Lower leg skin (tissue), 4 donors: ENCODE measurements around the gene MRPS25. TPM values are rescaled to one million over a fixed set of nuclear protein-coding genes. Genes with fewer than 3 reads are reported as not detected.

Source experiments
- DNase-seq, 2 donors: peaks; one replicate each; pipeline ENCODE4 v3.0.0-alpha.2; 2019; ENCODE audit warnings: low spot score in 2 of 2
- H3K4me3 ChIP-seq: fragments of 200-600 bp; sonication (generic); 2 replicates; pipeline ENCODE4 v1.5.1; 2017; ENCODE audit warnings: mild to moderate bottlenecking, low read depth; ENCODE audit not compliant: poor library complexity, severe bottlenecking
- POLR2A ChIP-seq, 2 donors: fragments of 450-650 bp; IDR thresholded peaks; one replicate each; pipeline ENCODE4 v1.6.1; 2016 to 2017; ENCODE audit warnings: antibody characterized with exemption in 2 of 2, mild to moderate bottlenecking in 1 of 2, moderate library complexity in 1 of 2
- WGBS, 2 donors: methylation state at CpG; one replicate each; pipeline ENCODE4 v1.1.5; 2018; 5-methylcytosine and 5-hydroxymethylcytosine counted together
- intact Hi-C: fragments of 100-400 bp; cut with DNase I; formaldehyde crosslinking; loops from one replicate; pipeline ENCODE4 v1.15.0; 2023; ENCODE audit warnings: low total_unique reads
- total RNA-seq, 4 donors: library from RNA; depleted of rRNA; stranded (reverse); fragments of >200 nt; gene quantifications; one replicate each; pipeline ENCODE4 v1.1.0, GENCODE V29; 2016
- TF ChIP-seq, protein P1 (sequence below), 3 donors: fragments of 450-650 bp; IDR thresholded peaks; one replicate each; pipeline ENCODE4 v1.5.1; 2016; ENCODE audit warnings: antibody characterized with exemption in 3 of 3, mild to moderate bottlenecking in 3 of 3, moderate library complexity in 2 of 3

The MRPS25 gene
- total RNA-seq, 4 donors from 2014 or later, result 21.7 to 35.7 (median 30.0) TPM

DNA sequence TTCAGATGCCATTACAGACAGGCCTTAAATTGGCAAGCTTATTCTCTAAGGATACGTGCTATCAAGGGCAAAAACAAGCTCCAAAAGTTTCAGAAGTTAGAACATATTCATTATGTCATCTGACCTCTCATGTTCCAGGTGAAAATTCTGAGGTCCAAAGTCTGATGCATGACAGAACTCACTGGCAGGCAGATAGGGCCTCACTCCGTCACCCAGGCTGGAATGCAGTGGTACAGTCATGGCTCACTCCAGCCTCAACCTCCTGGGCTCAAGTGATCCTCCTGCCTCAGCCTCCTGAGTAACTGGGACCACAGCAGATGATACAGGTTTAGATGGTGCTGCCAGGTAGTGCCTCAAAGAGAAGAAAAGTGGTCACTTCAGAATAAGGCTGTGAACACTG lies 15.5 kb downstream of the MRPS25 start:
- intact Hi-C loops, result no loop called here
- 94 to 96% methylated on average over 2 of the region's 2 CpGs for WGBS, 2 donors
- TF ChIP-seq, protein P1, sequence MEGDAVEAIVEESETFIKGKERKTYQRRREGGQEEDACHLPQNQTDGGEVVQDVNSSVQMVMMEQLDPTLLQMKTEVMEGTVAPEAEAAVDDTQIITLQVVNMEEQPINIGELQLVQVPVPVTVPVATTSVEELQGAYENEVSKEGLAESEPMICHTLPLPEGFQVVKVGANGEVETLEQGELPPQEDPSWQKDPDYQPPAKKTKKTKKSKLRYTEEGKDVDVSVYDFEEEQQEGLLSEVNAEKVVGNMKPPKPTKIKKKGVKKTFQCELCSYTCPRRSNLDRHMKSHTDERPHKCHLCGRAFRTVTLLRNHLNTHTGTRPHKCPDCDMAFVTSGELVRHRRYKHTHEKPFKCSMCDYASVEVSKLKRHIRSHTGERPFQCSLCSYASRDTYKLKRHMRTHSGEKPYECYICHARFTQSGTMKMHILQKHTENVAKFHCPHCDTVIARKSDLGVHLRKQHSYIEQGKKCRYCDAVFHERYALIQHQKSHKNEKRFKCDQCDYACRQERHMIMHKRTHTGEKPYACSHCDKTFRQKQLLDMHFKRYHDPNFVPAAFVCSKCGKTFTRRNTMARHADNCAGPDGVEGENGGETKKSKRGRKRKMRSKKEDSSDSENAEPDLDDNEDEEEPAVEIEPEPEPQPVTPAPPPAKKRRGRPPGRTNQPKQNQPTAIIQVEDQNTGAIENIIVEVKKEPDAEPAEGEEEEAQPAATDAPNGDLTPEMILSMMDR (IDR thresholded peaks at IDR 0.05), result no peak
- no peak for TF ChIP-seq POLR2A (IDR thresholded peaks at IDR 0.05)
- DNase-seq, result no peak
- H3K4me3 ChIP-seq, result no peak overlapping the region

GRCh38 chr3:15045667-15046066 lies 19.4 kb downstream of the MRPS25 start:
- intact Hi-C loops, result no loop called here
- WGBS, 2 donors, result 62 to 71% methylated on average over 1 of the region's 1 CpG
- TF ChIP-seq, protein P1 (IDR thresholded peaks at IDR 0.05), result no peak
- no peak for TF ChIP-seq POLR2A (IDR thresholded peaks at IDR 0.05)
- no peak for DNase-seq
- H3K4me3 ChIP-seq, result no peak overlapping the region

GRCh38 chr3:15044326-15044725 lies 20.8 kb downstream of the MRPS25 start:
- WGBS, 2 donors, result 65 to 72% methylated on average over 7 of the region's 7 CpGs
- no peak overlapping the region for H3K4me3 ChIP-seq
- DNase-seq, result no peak
- intact Hi-C loops, result no loop called here
- TF ChIP-seq POLR2A (IDR thresholded peaks at IDR 0.05), result no peak
- TF ChIP-seq, protein P1 (IDR thresholded peaks at IDR 0.05), result no peak

DNA sequence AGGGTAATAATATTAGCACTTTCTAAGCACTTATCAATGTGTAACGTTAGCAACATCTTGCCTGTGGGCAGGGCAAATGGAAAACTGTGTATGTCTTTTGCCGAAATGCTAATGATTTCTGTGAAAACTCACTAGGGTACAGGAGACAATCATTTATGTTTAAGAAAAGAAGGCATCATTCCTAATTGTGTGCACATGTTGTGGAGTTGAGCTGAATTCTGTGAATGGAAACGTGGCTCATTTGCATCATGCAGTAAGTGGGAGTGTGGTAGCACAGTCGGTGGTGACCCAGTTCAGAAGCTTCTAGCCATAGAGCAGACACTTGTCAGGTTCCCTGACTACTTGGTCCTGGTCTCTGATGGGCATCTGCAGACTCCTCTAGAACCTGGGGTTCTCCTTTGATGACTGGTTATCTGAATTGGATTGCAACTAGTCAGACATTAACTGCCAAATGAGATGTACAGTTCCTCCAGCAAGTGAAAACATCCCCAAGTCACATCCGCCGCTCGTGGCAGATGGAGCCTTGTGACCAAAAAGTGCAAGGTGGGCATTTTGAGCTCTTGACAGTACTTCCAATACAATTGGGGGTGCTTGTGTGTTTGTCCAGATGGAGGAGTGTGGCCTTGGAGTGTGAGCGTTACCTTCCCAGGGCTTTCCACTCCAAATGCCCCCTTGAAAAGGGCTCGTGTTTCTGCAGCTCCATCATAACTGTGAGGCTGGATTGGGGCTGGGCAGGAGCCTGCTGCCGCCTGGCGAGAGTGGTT lies 21.5 kb downstream of the MRPS25 start:
- intact Hi-C loops, result no loop called here
- 81 to 88% methylated on average over 11 of the region's 11 CpGs for WGBS, 2 donors
- DNase-seq, result peak in 1 of 2 donors; percentile 25
- no peak for TF ChIP-seq POLR2A (IDR thresholded peaks at IDR 0.05)
- TF ChIP-seq, protein P1 (IDR thresholded peaks at IDR 0.05), result no peak
- no peak overlapping the region for H3K4me3 ChIP-seq

DNA sequence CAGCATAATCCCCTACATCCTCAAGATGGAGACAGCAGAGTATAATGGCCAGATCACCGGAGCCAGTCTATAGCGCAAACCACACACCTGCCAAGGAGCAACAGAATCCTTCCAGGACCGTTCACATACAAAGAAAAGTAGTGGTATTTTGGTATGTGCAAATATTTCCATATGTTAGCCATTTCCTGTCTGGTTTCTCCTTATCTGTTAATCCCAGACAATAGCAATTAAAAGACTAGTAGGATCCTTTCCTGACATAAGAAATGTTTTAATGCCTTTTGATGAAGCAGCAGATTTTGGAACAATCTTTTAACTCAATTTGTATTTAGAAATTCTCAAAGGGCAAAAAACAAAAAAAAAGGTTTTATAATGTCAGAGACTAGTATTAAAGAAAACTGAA lies 22.2 kb downstream of the MRPS25 start:
- 73 to 81% methylated on average over 3 of the region's 3 CpGs for WGBS, 2 donors
- intact Hi-C loops, result no loop called here
- no peak for DNase-seq
- no peak for TF ChIP-seq POLR2A (IDR thresholded peaks at IDR 0.05)
- TF ChIP-seq, protein P1 (IDR thresholded peaks at IDR 0.05), result no peak
- no peak overlapping the region for H3K4me3 ChIP-seq

DNA sequence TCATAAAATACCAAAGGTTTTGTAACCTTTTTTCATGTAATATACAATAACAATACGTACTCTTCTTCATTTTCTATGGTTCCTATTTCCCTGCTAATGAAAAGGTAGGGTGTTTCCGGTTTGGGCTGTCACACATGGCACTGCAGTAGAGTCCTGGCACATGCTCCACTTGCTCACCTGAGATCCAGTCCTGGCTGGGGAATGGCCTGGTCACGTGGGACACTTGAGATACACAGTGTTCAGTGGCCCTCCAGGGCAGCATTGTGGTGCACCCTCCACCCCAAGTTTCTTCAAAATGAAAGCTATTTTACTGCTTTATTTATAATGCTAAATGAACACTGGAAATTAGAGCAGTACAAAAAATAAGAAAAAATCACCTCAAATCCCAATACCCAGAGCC lies 23.2 kb downstream of the MRPS25 start:
- H3K4me3 ChIP-seq, result no peak overlapping the region
- intact Hi-C loops, result no loop called here
- DNase-seq, result no peak
- 71 to 83% methylated on average over 3 of the region's 3 CpGs for WGBS, 2 donors
- TF ChIP-seq POLR2A (IDR thresholded peaks at IDR 0.05), result no peak
- TF ChIP-seq, protein P1 (IDR thresholded peaks at IDR 0.05), result no peak
